Measurements from ENCODE around the gene CAPN14. TPM values are rescaled to one million over a fixed set of nuclear protein-coding genes. Genes with fewer than 3 reads are reported as not detected.

CAPN14 gene
- total and polyA plus RNA-seq, 10 donors: 0.26 to 2.7 (median 0.92) TPM

DNA sequence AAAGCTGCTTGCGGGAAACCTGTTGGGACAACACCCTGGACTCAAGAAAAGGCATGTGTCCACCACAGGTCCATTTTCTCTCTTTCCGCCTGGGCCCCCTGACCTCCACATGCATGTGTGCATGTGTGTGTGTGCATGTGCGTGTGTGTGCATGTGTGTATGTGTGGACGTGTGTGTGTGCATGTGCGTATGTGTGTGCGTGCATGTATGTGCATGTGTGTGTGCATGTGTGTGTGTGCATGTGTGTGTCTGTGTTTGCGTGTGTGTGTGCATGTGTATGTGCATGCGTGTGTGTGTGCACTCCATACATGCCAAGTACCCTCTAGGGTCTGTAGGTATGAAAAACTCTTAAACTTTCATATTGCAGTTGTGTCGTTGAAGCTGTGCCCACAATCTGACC, 16.3 kb downstream of the CAPN14 start:
- peaks cover 0 to 4% (median 0%) of the 10 kb centered on the region in 6 donors for H3K36me3 ChIP-seq
- DNase-seq: no peak
- no peaks in the 10 kb centered on the region for H3K4me1 ChIP-seq
- TF ChIP-seq, protein P1, sequence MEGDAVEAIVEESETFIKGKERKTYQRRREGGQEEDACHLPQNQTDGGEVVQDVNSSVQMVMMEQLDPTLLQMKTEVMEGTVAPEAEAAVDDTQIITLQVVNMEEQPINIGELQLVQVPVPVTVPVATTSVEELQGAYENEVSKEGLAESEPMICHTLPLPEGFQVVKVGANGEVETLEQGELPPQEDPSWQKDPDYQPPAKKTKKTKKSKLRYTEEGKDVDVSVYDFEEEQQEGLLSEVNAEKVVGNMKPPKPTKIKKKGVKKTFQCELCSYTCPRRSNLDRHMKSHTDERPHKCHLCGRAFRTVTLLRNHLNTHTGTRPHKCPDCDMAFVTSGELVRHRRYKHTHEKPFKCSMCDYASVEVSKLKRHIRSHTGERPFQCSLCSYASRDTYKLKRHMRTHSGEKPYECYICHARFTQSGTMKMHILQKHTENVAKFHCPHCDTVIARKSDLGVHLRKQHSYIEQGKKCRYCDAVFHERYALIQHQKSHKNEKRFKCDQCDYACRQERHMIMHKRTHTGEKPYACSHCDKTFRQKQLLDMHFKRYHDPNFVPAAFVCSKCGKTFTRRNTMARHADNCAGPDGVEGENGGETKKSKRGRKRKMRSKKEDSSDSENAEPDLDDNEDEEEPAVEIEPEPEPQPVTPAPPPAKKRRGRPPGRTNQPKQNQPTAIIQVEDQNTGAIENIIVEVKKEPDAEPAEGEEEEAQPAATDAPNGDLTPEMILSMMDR (IDR thresholded peaks at IDR 0.05 in 8 of 11, conservative IDR thresholded peaks at IDR 0.05 in 3 of 11): no peak
- TF ChIP-seq POLR2A (IDR thresholded peaks at IDR 0.05): no peak
- TF ChIP-seq POLR2AphosphoS5 (IDR thresholded peaks at IDR 0.05): no peak
- 69 to 96% (median 90%) methylated on average over 9 of the region's 9 CpGs for WGBS, 5 donors
- H3K9me3 ChIP-seq: no peaks in the 10 kb centered on the region
- H3K4me3 ChIP-seq: no peak overlapping the region
- intact Hi-C loops (cut with DNase I; ENCODE audit: low total_unique reads): no loop called here
- H3K27ac ChIP-seq: no peak overlapping the region
- no peaks in the 10 kb centered on the region for H3K27me3 ChIP-seq (replicated peaks in 1 of 7)

DNA sequence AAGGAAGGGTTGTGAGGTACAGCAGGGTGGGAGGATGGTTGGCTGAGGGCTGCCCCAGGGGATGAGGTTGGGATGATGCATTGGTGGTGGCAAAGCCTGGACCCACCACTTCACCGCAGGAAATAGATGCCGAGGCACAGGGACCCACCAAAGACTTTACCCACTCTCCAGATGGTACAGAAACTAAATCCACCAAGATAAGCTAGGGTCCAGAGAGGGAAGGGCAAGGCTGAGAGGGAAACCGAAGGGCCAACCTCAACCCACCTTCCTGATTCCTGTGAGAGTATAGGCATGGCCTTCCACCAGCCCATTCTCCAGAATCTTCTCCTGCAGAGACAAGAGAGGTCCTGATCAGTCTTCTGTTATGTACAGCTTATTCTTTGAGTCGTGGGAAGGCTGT, 18.1 kb downstream of the CAPN14 start:
- intact Hi-C loops (cut with DNase I; ENCODE audit: low total_unique reads): no loop called here
- WGBS, 5 donors: 60 to 95% (median 89%) methylated on average over 4 of the region's 4 CpGs
- H3K36me3 ChIP-seq: peaks cover 0 to 4% (median 0%) of the 10 kb centered on the region in 6 donors

DNA sequence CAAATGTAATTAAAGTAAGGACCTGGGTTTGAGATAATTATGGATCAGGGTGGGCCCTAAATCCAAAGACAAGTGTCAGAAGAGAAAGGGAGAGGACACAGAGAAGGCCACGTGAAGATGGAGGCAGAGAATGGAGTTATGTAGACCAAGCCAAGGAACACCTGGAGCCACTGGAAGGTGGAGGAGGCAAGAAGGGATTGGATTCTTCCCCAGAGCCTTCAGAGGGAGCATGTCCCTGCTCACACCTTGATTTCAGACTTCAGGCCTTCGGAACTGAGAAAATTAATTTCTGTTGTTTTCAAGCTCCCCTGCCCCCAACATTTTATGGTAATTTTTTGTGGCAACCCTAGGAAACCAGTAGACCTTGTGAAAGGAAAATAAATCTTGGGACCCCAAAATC, 19.6 kb downstream of the CAPN14 start:
- 92 to 100% (median 94%) methylated on average over 2 of the region's 2 CpGs for WGBS, 5 donors
- TF ChIP-seq, protein P1 (IDR thresholded peaks at IDR 0.05 in 8 of 11, conservative IDR thresholded peaks at IDR 0.05 in 3 of 11): no peak
- no peak for TF ChIP-seq POLR2A (IDR thresholded peaks at IDR 0.05)
- no peak for TF ChIP-seq POLR2AphosphoS5 (IDR thresholded peaks at IDR 0.05)
- DNase-seq: no peak
- Histone ChIP-seq H3K27ac (no peak overlapping the region), H3K27me3 (replicated peaks in 1 of 7) (no peaks in the 10 kb centered on the region), H3K9me3 (no peaks in the 10 kb centered on the region), H3K4me1 (no peaks in the 10 kb centered on the region), H3K4me3 (no peak overlapping the region), H3K36me3 (peaks cover 0 to 7% (median 0%) of the 10 kb centered on the region in 6 donors)
- intact Hi-C loops (cut with DNase I; ENCODE audit: low total_unique reads): no loop called here

More for the DNA sequence above, 18.1 kb downstream of the CAPN14 start:
- Histone ChIP-seq H3K27ac (no peak overlapping the region), H3K4me3 (no peak overlapping the region), H3K9me3 (no peaks in the 10 kb centered on the region), H3K4me1 (no peaks in the 10 kb centered on the region), H3K27me3 (replicated peaks in 1 of 7) (no peaks in the 10 kb centered on the region)
- DNase-seq: no peak
- TF ChIP-seq, protein P1 (IDR thresholded peaks at IDR 0.05 in 8 of 11, conservative IDR thresholded peaks at IDR 0.05 in 3 of 11): no peak
- TF ChIP-seq POLR2A (IDR thresholded peaks at IDR 0.05): no peak
- no peak for TF ChIP-seq POLR2AphosphoS5 (IDR thresholded peaks at IDR 0.05)

DNA sequence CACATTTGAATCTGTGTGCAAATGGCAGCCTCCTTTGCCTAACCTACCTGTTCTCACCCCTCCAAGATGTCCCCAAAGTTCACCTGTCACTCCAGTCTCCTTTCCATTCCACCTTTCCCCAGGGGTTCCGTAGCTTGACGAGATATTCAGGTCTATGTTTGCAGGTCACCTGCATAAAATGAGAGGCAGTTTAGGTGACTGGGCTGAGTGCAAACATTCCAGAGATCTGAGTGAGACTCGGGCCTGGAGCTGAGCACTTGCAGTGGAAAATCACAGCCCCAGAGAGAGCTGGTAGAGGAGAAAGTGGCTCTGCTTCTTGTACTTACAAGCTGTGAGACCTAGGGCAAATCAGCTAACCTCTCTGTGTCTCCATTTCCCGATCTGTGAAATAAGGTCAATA, 20.1 kb downstream of the CAPN14 start:
- Histone ChIP-seq H3K9me3 (no peaks in the 10 kb centered on the region), H3K36me3 (peaks cover 0 to 9% (median 0%) of the 10 kb centered on the region in 6 donors), H3K4me3 (no peak overlapping the region), H3K27ac (no peak overlapping the region), H3K4me1 (no peaks in the 10 kb centered on the region), H3K27me3 (replicated peaks in 1 of 7) (no peaks in the 10 kb centered on the region)
- TF ChIP-seq POLR2AphosphoS5 (IDR thresholded peaks at IDR 0.05) (no peak), POLR2A (IDR thresholded peaks at IDR 0.05) (no peak)
- TF ChIP-seq, protein P1 (IDR thresholded peaks at IDR 0.05 in 8 of 11, conservative IDR thresholded peaks at IDR 0.05 in 3 of 11): no peak
- no peak for DNase-seq
- 92 to 98% (median 96%) methylated on average over 4 of the region's 4 CpGs for WGBS, 5 donors
- intact Hi-C loops (cut with DNase I; ENCODE audit: low total_unique reads): no loop called here
